Natural killer cell treated with Interleukin-12 subunit alpha and Interleukin-12 subunit beta and Interleukin-15 and Interleukin-18, amount 100 ng/mL, for 72 hours (primary cell): ENCODE data around the gene KRAS. TPM values are rescaled to one million over a fixed set of nuclear protein-coding genes. Genes with fewer than 3 reads are reported as not detected.

Experiments used
- ATAC-seq, 2 donors: fragments of 150-1000 bp; cut with Tn5 transposase in 1 of 2; sonication (Bioruptor Pico), chemical (Tn5 transposase) in 1 of 2; 2 replicates each; pipeline ENCODE4 v1.10.0; 2021
- DNase-seq: peaks from one replicate; pipeline ENCODE4 v3.0.0; 2022; ENCODE audit warnings: low spot score
- H3K27ac Mint-ChIP-seq, 2 donors: 1 replicate in 1 of 2; 2 replicates in 1 of 2; pipeline ENCODE4 v1.8.0; 2022; ENCODE audit warnings: mixed read lengths in 2 of 2, mild to moderate bottlenecking in 1 of 2, moderate library complexity in 1 of 2
- H3K27me3 Mint-ChIP-seq, 2 donors: 1 replicate in 1 of 2; 2 replicates in 1 of 2; pipeline ENCODE4 v1.8.0; 2022; ENCODE audit warnings: mixed read lengths in 2 of 2
- H3K36me3 Mint-ChIP-seq: one replicate; pipeline ENCODE4 v1.8.0; 2022; ENCODE audit warnings: mixed read lengths
- H3K4me1 Mint-ChIP-seq, 2 donors: 1 replicate in 1 of 2; 2 replicates in 1 of 2; pipeline ENCODE4 v1.8.0; 2022; ENCODE audit warnings: low read depth in 2 of 2, mixed read lengths in 2 of 2, mild to moderate bottlenecking in 1 of 2
- H3K4me3 Mint-ChIP-seq: one replicate; pipeline ENCODE4 v1.8.0; 2022; ENCODE audit warnings: mixed read lengths
- H3K9me3 Mint-ChIP-seq: 2 replicates; pipeline ENCODE4 v1.8.0; 2022; ENCODE audit warnings: mixed read lengths
- total RNA-seq, 2 donors: library from RNA; stranded (reverse); gene quantifications; one replicate each; pipeline ENCODE4 v1.2.3, GENCODE V29; 2022

The KRAS gene
- total RNA-seq, 2 donors from 2014 or later = 20.5 to 21.5 TPM

DNA sequence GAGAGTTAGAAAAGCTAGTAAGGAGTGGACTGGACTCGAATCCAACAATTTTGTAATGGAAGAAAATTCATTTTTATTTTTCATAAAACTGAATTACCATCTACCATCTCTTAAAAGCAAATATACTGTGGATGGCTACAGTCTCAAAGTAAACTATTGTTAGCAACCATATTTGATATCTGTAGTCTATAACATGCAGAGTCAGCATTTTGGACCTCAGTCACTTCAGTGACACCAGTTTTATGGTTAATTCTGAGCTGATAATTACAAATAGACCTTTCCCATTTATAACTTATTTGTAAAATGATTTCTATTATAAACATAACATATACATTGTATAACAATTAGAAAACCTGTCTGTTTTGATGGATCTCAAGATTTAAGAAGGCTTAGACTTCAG is 2.0 kb downstream of the KRAS start:
- peaks cover 20 to 22% of the 10 kb centered on the region in 2 donors for H3K4me1 Mint-ChIP-seq
- H3K9me3 Mint-ChIP-seq = no peaks in the 10 kb centered on the region
- ATAC-seq (no peak), DNase-seq (no peak)
- H3K27ac Mint-ChIP-seq = no peak overlapping the region
- no peaks in the 10 kb centered on the region for H3K27me3 Mint-ChIP-seq
- peak overlapping the region; percentile 56 for H3K4me3 Mint-ChIP-seq
- H3K36me3 Mint-ChIP-seq = peaks cover 6% of the 10 kb centered on the region

DNA sequence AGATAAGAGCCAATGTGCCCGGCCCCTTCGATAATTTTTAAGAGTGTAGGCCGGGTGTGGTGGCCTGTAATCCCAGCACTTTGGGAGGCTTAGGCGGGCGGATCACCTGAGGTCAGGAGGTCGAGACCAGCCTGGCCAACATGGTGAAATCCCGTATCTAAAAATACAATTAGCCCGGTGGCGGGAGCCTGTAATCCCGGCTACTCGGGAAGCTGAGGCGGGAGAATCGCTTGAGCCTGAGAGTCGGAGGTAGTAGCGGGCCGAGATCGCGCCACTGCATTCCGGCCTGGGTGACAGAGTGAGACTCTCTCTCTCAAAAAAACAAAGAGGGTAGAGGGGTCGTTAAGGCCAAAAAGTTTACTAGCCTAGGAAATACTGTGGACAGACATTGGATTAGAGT is 2.6 kb downstream of the KRAS start:
- no peaks in the 10 kb centered on the region for H3K9me3 Mint-ChIP-seq
- DNase-seq (no peak), ATAC-seq (no peak)
- H3K27me3 Mint-ChIP-seq = no peaks in the 10 kb centered on the region
- H3K4me3 Mint-ChIP-seq = peak overlapping the region; percentile 15
- H3K4me1 Mint-ChIP-seq = peaks cover 19 to 20% of the 10 kb centered on the region in 2 donors
- peaks cover 6% of the 10 kb centered on the region for H3K36me3 Mint-ChIP-seq
- no peak overlapping the region for H3K27ac Mint-ChIP-seq

DNA sequence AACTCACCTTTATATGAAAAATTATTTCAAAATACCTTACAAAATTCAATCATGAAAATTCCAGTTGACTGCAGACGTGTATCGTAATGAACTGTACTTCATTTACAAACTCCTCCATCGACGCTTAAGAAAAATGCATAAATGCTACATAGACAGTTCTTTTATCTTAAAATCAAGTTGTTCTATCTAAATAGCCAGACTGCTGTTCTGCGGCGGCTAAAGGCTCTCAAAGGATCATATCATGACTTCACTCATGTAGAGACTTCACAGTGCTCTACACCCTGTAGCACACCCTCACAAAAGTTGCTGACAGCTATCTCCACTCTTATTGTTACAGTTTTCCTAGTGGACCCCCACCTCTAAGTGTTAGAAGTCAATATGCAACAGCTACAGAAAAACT is 5.2 kb downstream of the KRAS start:
- H3K9me3 Mint-ChIP-seq = no peaks in the 10 kb centered on the region
- H3K27me3 Mint-ChIP-seq = no peaks in the 10 kb centered on the region
- no peak for ATAC-seq
- peaks cover 24 to 32% of the 10 kb centered on the region in 2 donors for H3K4me1 Mint-ChIP-seq
- DNase-seq = no peak
- no peak overlapping the region for H3K27ac Mint-ChIP-seq
- no peak overlapping the region for H3K4me3 Mint-ChIP-seq
- H3K36me3 Mint-ChIP-seq = peaks cover 6% of the 10 kb centered on the region

DNA sequence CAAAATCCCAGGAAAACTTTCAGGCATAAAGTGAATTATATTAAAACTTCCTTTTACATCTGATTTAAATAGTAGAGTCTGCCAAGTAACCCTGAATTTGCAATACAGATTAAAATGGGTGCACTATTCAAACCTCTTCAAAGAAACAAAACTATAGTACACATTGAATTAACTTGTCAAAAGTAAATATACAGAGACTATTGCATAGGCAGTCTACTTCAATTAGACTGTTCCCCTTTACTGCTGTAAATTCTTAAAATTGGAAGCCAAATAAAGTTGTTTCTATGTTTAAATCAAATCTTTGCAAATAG is 7.1 kb downstream of the KRAS start:
- H3K27ac Mint-ChIP-seq = no peak overlapping the region
- H3K4me1 Mint-ChIP-seq = peaks cover 18 to 32% of the 10 kb centered on the region in 2 donors
- H3K9me3 Mint-ChIP-seq = no peaks in the 10 kb centered on the region
- peaks cover 10% of the 10 kb centered on the region for H3K36me3 Mint-ChIP-seq
- DNase-seq (no peak), ATAC-seq (no peak)
- H3K4me3 Mint-ChIP-seq = no peak overlapping the region
- H3K27me3 Mint-ChIP-seq = no peaks in the 10 kb centered on the region

- Mint-ChIP-seq H3K9me3 (no peaks in the 10 kb centered on the region), H3K4me3 (no peak overlapping the region), H3K4me1 (peaks cover 18 to 28% of the 10 kb centered on the region in 2 donors), H3K27ac (no peak overlapping the region), H3K27me3 (no peaks in the 10 kb centered on the region), H3K36me3 (peaks cover 10% of the 10 kb centered on the region)
- DNase-seq (no peak), ATAC-seq (no peak)
Measured at GRCh38 chr12:25242981-25243679, 7.6 kb downstream of the KRAS start.

- no peak overlapping the region for H3K4me3 Mint-ChIP-seq
- H3K36me3 Mint-ChIP-seq = peaks cover 10% of the 10 kb centered on the region
Measured at GRCh38 chr12:25241167-25242020, 9.3 kb downstream of the KRAS start.

DNA sequence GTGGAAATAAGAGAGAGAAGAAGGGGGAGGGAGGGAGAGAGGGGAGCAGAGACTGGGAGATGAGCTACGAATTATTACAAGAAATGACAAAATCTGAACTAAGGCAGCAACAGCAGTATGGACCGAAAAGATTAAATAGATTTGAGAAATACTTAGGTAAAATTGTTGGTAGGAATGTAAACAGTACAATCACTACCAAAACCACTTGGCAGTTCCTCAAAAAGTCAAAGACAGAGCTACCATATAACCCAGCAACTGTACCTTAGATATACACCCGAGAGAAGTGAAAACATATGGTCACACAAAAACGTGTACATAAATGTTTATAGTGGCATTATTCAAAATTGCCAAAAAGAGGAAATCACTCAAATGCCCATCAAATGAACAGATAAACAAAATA is 14.1 kb downstream of the KRAS start:
- DNase-seq = no peak
- ATAC-seq = no peak
- Mint-ChIP-seq H3K27me3 (no peaks in the 10 kb centered on the region), H3K4me3 (no peak overlapping the region), H3K27ac (no peak overlapping the region), H3K36me3 (peaks cover 4% of the 10 kb centered on the region), H3K9me3 (no peaks in the 10 kb centered on the region), H3K4me1 (peaks cover 17 to 27% of the 10 kb centered on the region in 2 donors)

More at GRCh38 chr12:25241167-25242020, 9.3 kb downstream of the KRAS start:
- ATAC-seq = peak in 1 of 2 donors; percentile 17
- Mint-ChIP-seq H3K27me3 (no peaks in the 10 kb centered on the region), H3K27ac (no peak overlapping the region), H3K9me3 (no peaks in the 10 kb centered on the region), H3K4me1 (peaks cover 19 to 26% of the 10 kb centered on the region in 2 donors)
- DNase-seq = no peak

DNA sequence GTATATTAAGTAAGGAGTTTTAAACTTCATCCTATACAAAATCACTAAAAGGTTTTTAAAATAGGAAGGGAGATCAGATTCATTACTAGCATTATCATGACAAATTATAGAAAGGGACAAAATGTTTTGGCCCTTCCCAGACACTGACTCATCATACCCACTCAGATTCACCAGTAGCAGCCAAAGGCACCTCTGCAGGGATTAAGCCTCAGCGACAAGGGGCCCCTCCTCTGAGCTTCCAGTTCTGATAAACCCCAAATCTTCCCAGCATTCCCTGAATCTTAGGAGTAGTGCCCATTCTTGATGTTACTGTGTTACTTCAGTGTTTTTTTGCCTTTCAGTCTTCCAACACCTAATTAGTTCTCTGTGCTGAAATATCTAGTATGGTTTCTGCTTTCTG is 14.5 kb downstream of the KRAS start:
- H3K27me3 Mint-ChIP-seq = no peaks in the 10 kb centered on the region
- peaks cover 17 to 23% of the 10 kb centered on the region in 2 donors for H3K4me1 Mint-ChIP-seq
- no peaks in the 10 kb centered on the region for H3K9me3 Mint-ChIP-seq
- no peak overlapping the region for H3K4me3 Mint-ChIP-seq
- ATAC-seq (no peak), DNase-seq (no peak)
- no peak overlapping the region for H3K27ac Mint-ChIP-seq
- H3K36me3 Mint-ChIP-seq = peaks cover 4% of the 10 kb centered on the region

GRCh38 chr12:25213338-25213737 is 37.4 kb downstream of the KRAS start:
- H3K4me3 Mint-ChIP-seq = no peak overlapping the region
- peaks cover 7% of the 10 kb centered on the region for H3K36me3 Mint-ChIP-seq
- H3K9me3 Mint-ChIP-seq = no peaks in the 10 kb centered on the region
- H3K27me3 Mint-ChIP-seq = no peaks in the 10 kb centered on the region
- no peak overlapping the region for H3K27ac Mint-ChIP-seq
- H3K4me1 Mint-ChIP-seq = peaks cover 0 to 3% of the 10 kb centered on the region in 2 donors
- ATAC-seq (no peak), DNase-seq (no peak)

DNA sequence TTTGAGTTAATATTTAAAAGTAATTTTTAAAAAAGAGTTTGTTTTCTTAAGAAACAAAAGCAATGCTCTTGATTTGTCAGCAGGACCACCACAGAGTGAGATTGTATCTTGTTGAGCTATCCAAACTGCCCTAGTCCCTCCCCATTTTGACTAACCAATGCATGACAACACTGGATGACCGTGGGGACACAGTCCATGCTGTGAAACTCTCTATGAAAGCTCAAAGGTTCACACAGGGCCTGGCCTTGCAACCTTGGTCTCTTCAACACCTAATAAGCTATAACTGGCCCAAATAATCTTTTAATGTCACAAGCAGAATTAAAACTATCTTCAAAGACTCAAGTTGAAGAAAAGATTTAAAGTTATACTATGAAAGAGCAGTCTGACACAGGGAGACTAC is 42.2 kb downstream of the KRAS start:
- H3K36me3 Mint-ChIP-seq = no peaks in the 10 kb centered on the region
- ATAC-seq = no peak
- H3K9me3 Mint-ChIP-seq = no peaks in the 10 kb centered on the region
- DNase-seq = no peak
- H3K4me1 Mint-ChIP-seq = no peaks in the 10 kb centered on the region
- H3K4me3 Mint-ChIP-seq = no peak overlapping the region
- H3K27me3 Mint-ChIP-seq = no peaks in the 10 kb centered on the region
- H3K27ac Mint-ChIP-seq = no peak overlapping the region

DNA sequence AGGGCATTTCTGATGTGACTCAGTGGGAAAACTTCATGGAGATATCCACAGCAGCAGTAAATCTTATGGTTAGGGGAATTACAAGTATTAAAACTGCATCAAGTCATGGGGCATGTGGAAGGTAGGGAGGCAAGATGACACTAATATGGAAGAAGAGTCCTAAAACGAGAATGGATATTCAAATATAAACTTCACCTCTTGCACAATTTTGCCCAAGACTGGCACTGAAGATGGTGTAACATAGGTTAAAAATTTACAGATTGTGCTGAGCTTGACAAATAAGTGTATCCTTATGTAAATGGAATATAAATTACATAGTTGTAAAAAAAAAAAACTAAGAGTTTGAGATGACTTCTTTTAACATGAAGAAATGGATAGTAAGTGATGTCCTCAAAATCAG is 42.9 kb downstream of the KRAS start:
- no peaks in the 10 kb centered on the region for H3K9me3 Mint-ChIP-seq
- H3K36me3 Mint-ChIP-seq = no peaks in the 10 kb centered on the region
- ATAC-seq (no peak), DNase-seq (no peak)
- H3K27ac Mint-ChIP-seq = no peak overlapping the region
- H3K27me3 Mint-ChIP-seq = no peaks in the 10 kb centered on the region
- no peak overlapping the region for H3K4me3 Mint-ChIP-seq
- no peaks in the 10 kb centered on the region for H3K4me1 Mint-ChIP-seq

GRCh38 chr12:25207411-25207810 is 43.3 kb downstream of the KRAS start:
- Mint-ChIP-seq H3K27ac (no peak overlapping the region), H3K36me3 (no peaks in the 10 kb centered on the region), H3K4me3 (no peak overlapping the region), H3K4me1 (no peaks in the 10 kb centered on the region), H3K27me3 (no peaks in the 10 kb centered on the region), H3K9me3 (no peaks in the 10 kb centered on the region)
- ATAC-seq (no peak), DNase-seq (no peak)

GRCh38 chr12:25202137-25202536 is 48.6 kb downstream of the KRAS start:
- H3K4me1 Mint-ChIP-seq = peaks cover 0 to 11% of the 10 kb centered on the region in 2 donors
- no peak overlapping the region for H3K27ac Mint-ChIP-seq
- no peak overlapping the region for H3K4me3 Mint-ChIP-seq
- ATAC-seq = no peak
- H3K36me3 Mint-ChIP-seq = no peaks in the 10 kb centered on the region
- H3K9me3 Mint-ChIP-seq = no peaks in the 10 kb centered on the region
- DNase-seq = no peak
- no peaks in the 10 kb centered on the region for H3K27me3 Mint-ChIP-seq

- DNase-seq (no peak), ATAC-seq (no peak)
- Mint-ChIP-seq H3K27ac (no peak overlapping the region), H3K27me3 (no peaks in the 10 kb centered on the region), H3K4me3 (no peak overlapping the region), H3K4me1 (peaks cover 5 to 15% of the 10 kb centered on the region in 2 donors), H3K36me3 (no peaks in the 10 kb centered on the region), H3K9me3 (no peaks in the 10 kb centered on the region)
Measured at GRCh38 chr12:25200703-25201102, 50.0 kb downstream of the KRAS start.
